HEK293 (cell line): ENCODE data around the gene HMGCS1.

Source experiments
- GLIS1 ChIP-seq: fragments of 450-650 bp; formaldehyde crosslinking; IDR thresholded peaks from 2 replicates; pipeline ENCODE4 v1.5.1; 2016; ENCODE audit warnings: missing biosample characterization, missing genetic modification characterization
- SP7 ChIP-seq: fragments of 450-650 bp; formaldehyde crosslinking; IDR thresholded peaks from 2 replicates; pipeline ENCODE4 v1.5.1; 2016; ENCODE audit warnings: missing biosample characterization, missing genetic modification characterization
- TCF7L2 ChIP-seq: IDR thresholded peaks from 2 replicates; pipeline ENCODE4 v1.6.1; 2011; ENCODE audit warnings: low read depth, mild to moderate bottlenecking, inconsistent platforms, low read length, moderate library complexity, borderline replicate concordance
- ZNF548 ChIP-seq: fragments of 450-650 bp; formaldehyde crosslinking; IDR thresholded peaks from 2 replicates; pipeline ENCODE4 v1.5.1; 2016; ENCODE audit warnings: missing biosample characterization, missing genetic modification characterization
- ZNF549 ChIP-seq: fragments of 450-650 bp; IDR thresholded peaks from 2 replicates; pipeline ENCODE4 v1.5.1; 2018; ENCODE audit warnings: missing biosample characterization, missing genetic modification characterization, mild to moderate bottlenecking, inconsistent platforms, moderate library complexity
- ZNF76 ChIP-seq: fragments of 450-650 bp; formaldehyde crosslinking; IDR thresholded peaks from 2 replicates; pipeline ENCODE4; 2016; ENCODE audit warnings: low read depth, missing biosample characterization, missing genetic modification characterization, borderline replicate concordance
- ZNF843 ChIP-seq: fragments of 450-650 bp; formaldehyde crosslinking; IDR thresholded peaks from 2 replicates; pipeline ENCODE4 v1.5.1; 2016; ENCODE audit warnings: missing biosample characterization, missing genetic modification characterization
- TF ChIP-seq, protein P1 (sequence below): fragments of 450-650 bp; IDR thresholded peaks from 2 replicates; pipeline ENCODE4 v1.5.1; 2018; ENCODE audit warnings: missing biosample characterization, missing genetic modification characterization
- TF ChIP-seq, protein P2 (sequence below): fragments of 450-650 bp; formaldehyde crosslinking; IDR thresholded peaks from 2 replicates; pipeline ENCODE4 v1.5.1; 2016; ENCODE audit warnings: missing biosample characterization, missing genetic modification characterization
- TF ChIP-seq, protein P3 (sequence below): fragments of 450-650 bp; formaldehyde crosslinking; conservative IDR thresholded peaks from 2 replicates; pipeline ENCODE4 v1.5.1; 2016; ENCODE audit warnings: low read depth, missing biosample characterization, missing genetic modification characterization
- TF ChIP-seq, protein P4 (sequence below): fragments of 450-650 bp; formaldehyde crosslinking; IDR thresholded peaks from 2 replicates; pipeline ENCODE4 v1.5.1; 2016; ENCODE audit warnings: missing biosample characterization, missing genetic modification characterization
- TF ChIP-seq, protein P5 (sequence below): fragments of 450-650 bp; formaldehyde crosslinking; IDR thresholded peaks from 2 replicates; pipeline ENCODE4 v1.5.1; 2016; ENCODE audit warnings: missing biosample characterization, missing genetic modification characterization
- TF ChIP-seq, protein P6 (sequence below): fragments of 450-650 bp; formaldehyde crosslinking; IDR thresholded peaks from 2 replicates; pipeline ENCODE4 v1.5.1; 2016; ENCODE audit warnings: missing biosample characterization, missing genetic modification characterization

DNA sequence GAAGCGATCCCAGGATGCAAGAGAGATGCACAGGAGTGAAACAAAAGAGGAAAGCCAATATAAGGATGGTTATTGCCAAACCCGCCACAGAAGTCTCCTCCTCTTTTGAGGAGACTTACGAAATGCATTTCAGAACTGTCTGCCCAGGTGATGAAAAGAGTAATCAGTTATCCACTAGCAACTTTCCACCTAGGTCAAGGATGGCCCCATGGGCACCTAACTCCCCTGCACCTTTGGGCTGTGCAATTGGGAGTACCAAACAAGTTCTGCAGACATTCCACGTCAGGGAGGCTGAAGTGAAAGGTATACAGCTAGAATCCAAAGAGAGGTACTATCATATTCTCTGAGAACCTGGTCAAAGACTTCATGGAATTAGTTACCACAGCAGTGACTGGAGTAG, 25.7 kb downstream of the HMGCS1 start:
- TF ChIP-seq, protein P1, sequence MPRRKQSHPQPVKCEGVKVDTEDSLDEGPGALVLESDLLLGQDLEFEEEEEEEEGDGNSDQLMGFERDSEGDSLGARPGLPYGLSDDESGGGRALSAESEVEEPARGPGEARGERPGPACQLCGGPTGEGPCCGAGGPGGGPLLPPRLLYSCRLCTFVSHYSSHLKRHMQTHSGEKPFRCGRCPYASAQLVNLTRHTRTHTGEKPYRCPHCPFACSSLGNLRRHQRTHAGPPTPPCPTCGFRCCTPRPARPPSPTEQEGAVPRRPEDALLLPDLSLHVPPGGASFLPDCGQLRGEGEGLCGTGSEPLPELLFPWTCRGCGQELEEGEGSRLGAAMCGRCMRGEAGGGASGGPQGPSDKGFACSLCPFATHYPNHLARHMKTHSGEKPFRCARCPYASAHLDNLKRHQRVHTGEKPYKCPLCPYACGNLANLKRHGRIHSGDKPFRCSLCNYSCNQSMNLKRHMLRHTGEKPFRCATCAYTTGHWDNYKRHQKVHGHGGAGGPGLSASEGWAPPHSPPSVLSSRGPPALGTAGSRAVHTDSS = no peak
- TF ChIP-seq, protein P2, sequence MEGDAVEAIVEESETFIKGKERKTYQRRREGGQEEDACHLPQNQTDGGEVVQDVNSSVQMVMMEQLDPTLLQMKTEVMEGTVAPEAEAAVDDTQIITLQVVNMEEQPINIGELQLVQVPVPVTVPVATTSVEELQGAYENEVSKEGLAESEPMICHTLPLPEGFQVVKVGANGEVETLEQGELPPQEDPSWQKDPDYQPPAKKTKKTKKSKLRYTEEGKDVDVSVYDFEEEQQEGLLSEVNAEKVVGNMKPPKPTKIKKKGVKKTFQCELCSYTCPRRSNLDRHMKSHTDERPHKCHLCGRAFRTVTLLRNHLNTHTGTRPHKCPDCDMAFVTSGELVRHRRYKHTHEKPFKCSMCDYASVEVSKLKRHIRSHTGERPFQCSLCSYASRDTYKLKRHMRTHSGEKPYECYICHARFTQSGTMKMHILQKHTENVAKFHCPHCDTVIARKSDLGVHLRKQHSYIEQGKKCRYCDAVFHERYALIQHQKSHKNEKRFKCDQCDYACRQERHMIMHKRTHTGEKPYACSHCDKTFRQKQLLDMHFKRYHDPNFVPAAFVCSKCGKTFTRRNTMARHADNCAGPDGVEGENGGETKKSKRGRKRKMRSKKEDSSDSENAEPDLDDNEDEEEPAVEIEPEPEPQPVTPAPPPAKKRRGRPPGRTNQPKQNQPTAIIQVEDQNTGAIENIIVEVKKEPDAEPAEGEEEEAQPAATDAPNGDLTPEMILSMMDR (tag by site-specific recombination) = no peak
- TF ChIP-seq, protein P3, sequence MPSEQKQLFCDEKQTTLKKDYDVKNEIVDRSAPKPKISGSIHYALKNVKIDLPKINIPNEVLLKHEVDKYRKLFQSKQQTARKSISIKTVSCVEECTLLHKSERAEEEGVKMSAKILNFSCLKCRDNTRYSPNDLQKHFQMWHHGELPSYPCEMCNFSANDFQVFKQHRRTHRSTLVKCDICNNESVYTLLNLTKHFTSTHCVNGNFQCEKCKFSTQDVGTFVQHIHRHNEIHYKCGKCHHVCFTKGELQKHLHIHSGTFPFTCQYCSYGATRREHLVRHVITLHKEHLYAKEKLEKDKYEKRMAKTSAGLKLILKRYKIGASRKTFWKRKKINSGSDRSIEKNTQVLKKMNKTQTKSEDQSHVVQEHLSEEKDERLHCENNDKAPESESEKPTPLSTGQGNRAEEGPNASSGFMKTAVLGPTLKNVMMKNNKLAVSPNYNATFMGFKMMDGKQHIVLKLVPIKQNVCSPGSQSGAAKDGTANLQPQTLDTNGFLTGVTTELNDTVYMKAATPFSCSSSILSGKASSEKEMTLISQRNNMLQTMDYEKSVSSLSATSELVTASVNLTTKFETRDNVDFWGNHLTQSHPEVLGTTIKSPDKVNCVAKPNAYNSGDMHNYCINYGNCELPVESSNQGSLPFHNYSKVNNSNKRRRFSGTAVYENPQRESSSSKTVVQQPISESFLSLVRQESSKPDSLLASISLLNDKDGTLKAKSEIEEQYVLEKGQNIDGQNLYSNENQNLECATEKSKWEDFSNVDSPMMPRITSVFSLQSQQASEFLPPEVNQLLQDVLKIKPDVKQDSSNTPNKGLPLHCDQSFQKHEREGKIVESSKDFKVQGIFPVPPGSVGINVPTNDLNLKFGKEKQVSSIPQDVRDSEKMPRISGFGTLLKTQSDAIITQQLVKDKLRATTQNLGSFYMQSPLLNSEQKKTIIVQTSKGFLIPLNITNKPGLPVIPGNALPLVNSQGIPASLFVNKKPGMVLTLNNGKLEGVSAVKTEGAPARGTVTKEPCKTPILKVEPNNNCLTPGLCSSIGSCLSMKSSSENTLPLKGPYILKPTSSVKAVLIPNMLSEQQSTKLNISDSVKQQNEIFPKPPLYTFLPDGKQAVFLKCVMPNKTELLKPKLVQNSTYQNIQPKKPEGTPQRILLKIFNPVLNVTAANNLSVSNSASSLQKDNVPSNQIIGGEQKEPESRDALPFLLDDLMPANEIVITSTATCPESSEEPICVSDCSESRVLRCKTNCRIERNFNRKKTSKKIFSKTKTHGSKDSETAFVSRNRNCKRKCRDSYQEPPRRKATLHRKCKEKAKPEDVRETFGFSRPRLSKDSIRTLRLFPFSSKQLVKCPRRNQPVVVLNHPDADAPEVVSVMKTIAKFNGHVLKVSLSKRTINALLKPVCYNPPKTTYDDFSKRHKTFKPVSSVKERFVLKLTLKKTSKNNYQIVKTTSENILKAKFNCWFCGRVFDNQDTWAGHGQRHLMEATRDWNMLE (tag by site-specific recombination) = no peak
- TF ChIP-seq ZNF548 = no peak
- no peak for TF ChIP-seq ZNF843 (tag by site-specific recombination)
- TF ChIP-seq, protein P4, sequence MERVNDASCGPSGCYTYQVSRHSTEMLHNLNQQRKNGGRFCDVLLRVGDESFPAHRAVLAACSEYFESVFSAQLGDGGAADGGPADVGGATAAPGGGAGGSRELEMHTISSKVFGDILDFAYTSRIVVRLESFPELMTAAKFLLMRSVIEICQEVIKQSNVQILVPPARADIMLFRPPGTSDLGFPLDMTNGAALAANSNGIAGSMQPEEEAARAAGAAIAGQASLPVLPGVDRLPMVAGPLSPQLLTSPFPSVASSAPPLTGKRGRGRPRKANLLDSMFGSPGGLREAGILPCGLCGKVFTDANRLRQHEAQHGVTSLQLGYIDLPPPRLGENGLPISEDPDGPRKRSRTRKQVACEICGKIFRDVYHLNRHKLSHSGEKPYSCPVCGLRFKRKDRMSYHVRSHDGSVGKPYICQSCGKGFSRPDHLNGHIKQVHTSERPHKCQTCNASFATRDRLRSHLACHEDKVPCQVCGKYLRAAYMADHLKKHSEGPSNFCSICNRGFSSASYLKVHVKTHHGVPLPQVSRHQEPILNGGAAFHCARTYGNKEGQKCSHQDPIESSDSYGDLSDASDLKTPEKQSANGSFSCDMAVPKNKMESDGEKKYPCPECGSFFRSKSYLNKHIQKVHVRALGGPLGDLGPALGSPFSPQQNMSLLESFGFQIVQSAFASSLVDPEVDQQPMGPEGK (tag by site-specific recombination) = no peak
- TF ChIP-seq, protein P5, sequence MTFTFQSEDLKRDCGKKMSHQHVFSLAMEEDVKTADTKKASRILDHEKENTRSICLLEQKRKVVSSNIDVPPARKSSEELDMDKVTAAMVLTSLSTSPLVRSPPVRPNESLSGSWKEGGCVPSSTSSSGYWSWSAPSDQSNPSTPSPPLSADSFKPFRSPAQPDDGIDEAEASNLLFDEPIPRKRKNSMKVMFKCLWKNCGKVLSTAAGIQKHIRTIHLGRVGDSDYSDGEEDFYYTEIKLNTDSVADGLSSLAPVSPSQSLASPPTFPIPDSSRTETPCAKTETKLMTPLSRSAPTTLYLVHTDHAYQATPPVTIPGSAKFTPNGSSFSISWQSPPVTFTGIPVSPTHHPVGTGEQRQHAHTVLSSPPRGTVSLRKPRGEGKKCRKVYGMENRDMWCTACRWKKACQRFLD = no peak
- no peak for TF ChIP-seq GLIS1 (tag by site-specific recombination)
- TF ChIP-seq, protein P6, sequence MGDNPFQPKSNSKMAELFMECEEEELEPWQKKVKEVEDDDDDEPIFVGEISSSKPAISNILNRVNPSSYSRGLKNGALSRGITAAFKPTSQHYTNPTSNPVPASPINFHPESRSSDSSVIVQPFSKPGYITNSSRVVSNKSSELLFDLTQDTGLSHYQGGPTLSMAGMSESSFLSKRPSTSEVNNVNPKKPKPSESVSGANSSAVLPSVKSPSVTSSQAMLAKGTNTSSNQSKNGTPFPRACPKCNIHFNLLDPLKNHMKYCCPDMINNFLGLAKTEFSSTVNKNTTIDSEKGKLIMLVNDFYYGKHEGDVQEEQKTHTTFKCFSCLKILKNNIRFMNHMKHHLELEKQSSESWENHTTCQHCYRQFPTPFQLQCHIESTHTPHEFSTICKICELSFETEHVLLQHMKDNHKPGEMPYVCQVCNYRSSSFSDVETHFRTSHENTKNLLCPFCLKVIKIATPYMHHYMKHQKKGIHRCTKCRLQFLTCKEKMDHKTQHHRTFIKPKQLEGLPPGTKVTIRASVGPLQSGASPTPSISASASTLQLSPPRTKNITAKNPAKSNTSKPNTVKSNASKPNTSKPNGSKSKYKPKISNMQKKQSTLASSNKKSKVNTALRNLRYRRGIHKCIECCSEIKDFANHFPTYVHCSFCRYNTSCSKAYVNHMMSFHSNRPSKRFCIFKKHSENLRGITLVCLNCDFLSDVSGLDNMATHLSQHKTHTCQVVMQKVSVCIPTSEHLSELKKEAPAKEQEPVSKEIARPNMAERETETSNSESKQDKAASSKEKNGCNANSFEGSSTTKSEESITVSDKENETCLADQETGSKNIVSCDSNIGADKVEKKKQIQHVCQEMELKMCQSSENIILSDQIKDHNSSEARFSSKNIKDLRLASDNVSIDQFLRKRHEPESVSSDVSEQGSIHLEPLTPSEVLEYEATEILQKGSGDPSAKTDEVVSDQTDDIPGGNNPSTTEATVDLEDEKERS = no peak
- no peak for TF ChIP-seq SP7 (tag by site-specific recombination)
- no peak for TF ChIP-seq ZNF549 (tag by site-specific recombination)
- TF ChIP-seq ZNF76 (tag by site-specific recombination) = no peak
- no peak for TF ChIP-seq TCF7L2
